ENCODE results near the gene ARMH3.
"Not testable (repeated sequence)": the region's sequence is repeated elsewhere in the genome, so short reads cannot be mapped to it uniquely, and the experiment has no call there.

The ARMH3 gene

GRCh38 chr10:101980677-101981076 is 75.3 kb downstream of the ARMH3 start:
- DNase-seq, result not testable (repeated sequence)

- peak; percentile 64 for DNase-seq
Observed at GRCh38 chr10:101974091-101974971, 81.6 kb downstream of the ARMH3 start.

GRCh38 chr10:101972761-101973160 is 83.2 kb downstream of the ARMH3 start:
- no peak for DNase-seq

- no peak for DNase-seq
Observed at GRCh38 chr10:101969412-101969922, 86.5 kb downstream of the ARMH3 start.

GRCh38 chr10:101968940-101969321 is 87.0 kb downstream of the ARMH3 start:
- DNase-seq, result peak; percentile 74

- DNase-seq, result no peak
Observed at GRCh38 chr10:101968286-101968939, 87.6 kb downstream of the ARMH3 start.

GRCh38 chr10:101967713-101968112 is 88.3 kb downstream of the ARMH3 start:
- no peak for DNase-seq

GRCh38 chr10:101967119-101967518 is 88.9 kb downstream of the ARMH3 start:
- no peak for DNase-seq

GRCh38 chr10:101965075-101965765 is 90.8 kb downstream of the ARMH3 start:
- DNase-seq, result no peak

GRCh38 chr10:101961591-101962498 is 94.1 kb downstream of the ARMH3 start:
- DNase-seq, result peak; percentile 36

GRCh38 chr10:101960879-101961395 is 95.0 kb downstream of the ARMH3 start:
- DNase-seq, result no peak

GRCh38 chr10:101959346-101959916 is 96.5 kb downstream of the ARMH3 start:
- no peak for DNase-seq

GRCh38 chr10:101958691-101959090 is 97.3 kb downstream of the ARMH3 start:
- no peak for DNase-seq

- DNase-seq, result no peak
Observed at GRCh38 chr10:101956898-101957297, 99.1 kb downstream of the ARMH3 start.

GRCh38 chr10:101956117-101956516 is 99.9 kb downstream of the ARMH3 start:
- no peak for DNase-seq

GRCh38 chr10:101952191-101952590 is 103.8 kb downstream of the ARMH3 start:
- DNase-seq, result peak; percentile 64

GRCh38 chr10:101950213-101950612 is 105.8 kb downstream of the ARMH3 start:
- no peak for DNase-seq

GRCh38 chr10:101941871-101942270 is 114.1 kb downstream of the ARMH3 start:
- peak; percentile 82 for DNase-seq

GRCh38 chr10:101940916-101941315 is 115.1 kb downstream of the ARMH3 start:
- DNase-seq, result no peak

- DNase-seq, result no peak
Observed at GRCh38 chr10:101939729-101940128, 116.2 kb downstream of the ARMH3 start.

- peak; percentile 85 for DNase-seq
Observed at GRCh38 chr10:101939008-101939648, 116.8 kb downstream of the ARMH3 start.
